Brain microvascular endothelial cell (primary cell): ENCODE measurements around the gene PPP3CA.

ENCODE experiments used
- DNase-seq: peaks from one replicate; pipeline ENCODE4 v3.0.0-alpha.2; 2020
- H3K27ac ChIP-seq: fragments of 250-450 bp; sonication (Bioruptor Pico); 2 replicates; pipeline ENCODE4 v1.5.1; 2020; ENCODE audit warnings: mild to moderate bottlenecking, moderate library complexity
- H3K27me3 ChIP-seq: fragments of 250-450 bp; sonication (Bioruptor Pico); replicated peaks from 2 replicates; pipeline ENCODE4 v1.5.1; 2020; ENCODE audit warnings: mild to moderate bottlenecking
- H3K36me3 ChIP-seq: fragments of 250-450 bp; sonication (Bioruptor Pico); replicated peaks from 2 replicates; pipeline ENCODE4 v1.5.1; 2020; ENCODE audit warnings: mild to moderate bottlenecking
- H3K4me3 ChIP-seq: 2 replicates; pipeline ENCODE4 v1.5.1; 2011; ENCODE audit warnings: low read depth, mild to moderate bottlenecking, control low read depth, low read length, moderate library complexity
- CTCF ChIP-seq: IDR thresholded peaks from 2 replicates; pipeline ENCODE4 v1.5.1; 2011; ENCODE audit warnings: low read depth, mild to moderate bottlenecking, moderate library complexity, low read length, control low read depth, inconsistent platforms; ENCODE audit errors: missing control alignments
- in situ Hi-C: cut with HindIII; loops from 2 replicates; pipeline ENCODE4 v1.10.0; 2017; ENCODE audit warnings: low sequenced_read_pairs, low pct_ligation_motif_present

The PPP3CA gene

GRCh38 chr4:101285985-101286384 lies 61.3 kb downstream of the PPP3CA start:
- in situ Hi-C loops: no loop called here
- no peaks in the 10 kb centered on the region for H3K36me3 ChIP-seq
- no peak for TF ChIP-seq CTCF
- no peak overlapping the region for H3K27ac ChIP-seq
- DNase-seq: no peak
- no peak overlapping the region for H3K4me3 ChIP-seq
- no peaks in the 10 kb centered on the region for H3K27me3 ChIP-seq

- Histone ChIP-seq H3K36me3 (no peaks in the 10 kb centered on the region), H3K4me3 (no peak overlapping the region), H3K27me3 (no peaks in the 10 kb centered on the region), H3K27ac (no peak overlapping the region)
- no peak for TF ChIP-seq CTCF
- in situ Hi-C loops: no loop called here
- DNase-seq: no peak
Observed at GRCh38 chr4:101284546-101284945, 62.8 kb downstream of the PPP3CA start.

GRCh38 chr4:101283434-101283833 lies 63.9 kb downstream of the PPP3CA start:
- DNase-seq: no peak
- Histone ChIP-seq H3K27ac (no peak overlapping the region), H3K4me3 (no peak overlapping the region), H3K27me3 (no peaks in the 10 kb centered on the region), H3K36me3 (no peaks in the 10 kb centered on the region)
- in situ Hi-C loops: no loop called here
- TF ChIP-seq CTCF: no peak

- Histone ChIP-seq H3K27ac (no peak overlapping the region), H3K4me3 (no peak overlapping the region)
Observed at GRCh38 chr4:101282076-101282844, 65.1 kb downstream of the PPP3CA start.

GRCh38 chr4:101280866-101281600 lies 66.3 kb downstream of the PPP3CA start:
- H3K4me3 ChIP-seq: no peak overlapping the region
- no peaks in the 10 kb centered on the region for H3K36me3 ChIP-seq
- no peaks in the 10 kb centered on the region for H3K27me3 ChIP-seq
- H3K27ac ChIP-seq: no peak overlapping the region
- TF ChIP-seq CTCF: no peak
- no peak for DNase-seq
- in situ Hi-C loops: no loop called here

More at GRCh38 chr4:101282076-101282844, 65.1 kb downstream of the PPP3CA start:
- TF ChIP-seq CTCF: no peak
- no peak for DNase-seq
- H3K36me3 ChIP-seq: no peaks in the 10 kb centered on the region
- H3K27me3 ChIP-seq: no peaks in the 10 kb centered on the region
- in situ Hi-C loops: no loop called here
